MCF 10A (cell line): ENCODE data around the gene SIPA1. TPM values are rescaled to one million over a fixed set of nuclear protein-coding genes. Genes with fewer than 3 reads are reported as not detected.

ENCODE experiments used
- BruUV-seq: library from RNA; stranded (reverse); fragments of 400-500 nt; replicated peaks from 2 replicates; lab custom pipeline; 2021; lab: Mats Ljungman, UMichigan
- CTCF ChIA-PET: fragments of 300-600 bp; sonication (Branson Sonifier 250); formaldehyde crosslinking; extraction: SDS; loops from one replicate; lab custom pipeline; 2021; ENCODE audit warnings: antibody characterized with exemption, inconsistent platforms; lab: Yijun Ruan, JAX
- POLR2A ChIA-PET: fragments of 300-600, 350-650 bp; sonication (Branson Sonifier 250); formaldehyde crosslinking; extraction: SDS; loops from one replicate; lab custom pipeline; 2020; ENCODE audit warnings: antibody characterized with exemption, inconsistent platforms; lab: Yijun Ruan, JAX
- DNase-seq: peaks from one replicate; pipeline ENCODE4 v3.0.0-alpha.2; 2018; ENCODE audit not compliant: unreplicated experiment
- H3K27ac Mint-ChIP-seq: one replicate; pipeline ENCODE4 v1.8.0; 2022; ENCODE audit warnings: mild to moderate bottlenecking, low read depth, mixed read lengths; ENCODE audit not compliant: unreplicated experiment
- H3K27me3 Mint-ChIP-seq: one replicate; pipeline ENCODE4 v1.8.0; 2022; ENCODE audit warnings: mixed read lengths; ENCODE audit not compliant: insufficient read depth, unreplicated experiment
- H3K36me3 Mint-ChIP-seq: one replicate; pipeline ENCODE4 v1.8.0; 2022; ENCODE audit warnings: mild to moderate bottlenecking, moderate library complexity, mixed read lengths; ENCODE audit not compliant: insufficient read depth, unreplicated experiment
- H3K4me1 Mint-ChIP-seq: one replicate; pipeline ENCODE4 v1.8.0; 2022; ENCODE audit warnings: mixed read lengths; ENCODE audit not compliant: insufficient read depth, unreplicated experiment
- H3K4me3 Mint-ChIP-seq: one replicate; pipeline ENCODE4 v1.8.0; 2022; ENCODE audit warnings: mild to moderate bottlenecking, moderate library complexity, mixed read lengths; ENCODE audit not compliant: unreplicated experiment
- H3K9me3 Mint-ChIP-seq: one replicate; pipeline ENCODE4 v1.8.0; 2022; ENCODE audit warnings: mixed read lengths; ENCODE audit not compliant: unreplicated experiment
- CTCF ChIP-seq: fragments of 200-600 bp; IDR thresholded peaks from one replicate; pipeline ENCODE4 v1.8.0; 2022; ENCODE audit warnings: antibody characterized with exemption, mild to moderate bottlenecking; ENCODE audit not compliant: unreplicated experiment
- intact Hi-C: fragments of 100-400 bp; cut with micrococcal nuclease; formaldehyde crosslinking; loops from 2 replicates; pipeline ENCODE4 v1.14.1; 2022
- total RNA-seq: library from RNA; stranded (reverse); gene quantifications from 2 replicates; pipeline ENCODE4 v1.2.3, GENCODE V29; 2022

Gene SIPA1
- total RNA-seq, 1 experiment from 2014 or later = 4.9 TPM

- TF ChIP-seq CTCF = no peak
- ChIA-PET POLR2A (interaction anchor here (0.5 to 3.6 kb wide), 46 partner anchors 8 to 916 kb away, joined by 3 to 71 read pairs (median 4); partner anchors contain the start of genes BANF1, CCDC85B, CFL1 and DPF2), CTCF (interaction anchor here (0.5 to 1.2 kb wide), 10 partner anchors 9 to 1682 kb away, joined by 3 to 5 read pairs (median 3); partner anchors contain the start of gene KAT5)
- Mint-ChIP-seq H3K27me3 (no peaks in the 10 kb centered on the region), H3K36me3 (peaks cover 35% of the 10 kb centered on the region), H3K27ac (peak within 1 kb of the TSS; percentile 73), H3K4me3 (peak within 1 kb of the TSS; percentile 74), H3K4me1 (peaks cover 12% of the 10 kb centered on the region), H3K9me3 (no peaks in the 10 kb centered on the region)
- BruUV-seq = no TSS peak
- peak; percentile 91 for DNase-seq
- intact Hi-C loops = loop anchor here (5.0 kb wide), 1 partner anchor 254 kb away; the partner anchor contains the start of genes C11orf68 and DRAP1
These were observed 25.1 kb downstream of the SIPA1 start, which contains the start of gene RELA for GRCh38 chr11:65662799-65663638. Gene RELA (minus strand): TSS chr11:65662916. CDS start chr11:65662832, 84 bp downstream.

- Mint-ChIP-seq H3K4me3 (peak overlapping the region; percentile 74), H3K36me3 (peaks cover 29% of the 10 kb centered on the region), H3K27ac (peak overlapping the region; percentile 73), H3K27me3 (no peaks in the 10 kb centered on the region), H3K9me3 (no peaks in the 10 kb centered on the region), H3K4me1 (peaks cover 12% of the 10 kb centered on the region)
- no peak for TF ChIP-seq CTCF
- POLR2A ChIA-PET = interaction anchor here (0.8 to 3.6 kb wide), 20 partner anchors 7 to 256 kb away, joined by 3 to 71 read pairs (median 8); partner anchors contain the start of genes CCDC85B, CFL1, FAM89B and FIBP
- peak; percentile 50 for DNase-seq
- TSS peak; percentile 93 for BruUV-seq
- intact Hi-C loops = loop anchor here (5.0 kb wide), 1 partner anchor 254 kb away; the partner anchor contains the start of genes C11orf68 and DRAP1
- CTCF ChIA-PET = interaction anchor here (0.5 to 1.1 kb wide), 8 partner anchors 10 to 1681 kb away, joined by 3 read pairs; no protein-coding TSS in a partner anchor
These were observed 25.8 kb downstream of the SIPA1 start for GRCh38 chr11:65663639-65664200.

- POLR2A ChIA-PET = interaction anchor here (0.8 to 1.0 kb wide), 2 partner anchors 9 to 261 kb away, joined by 3 to 5 read pairs; partner anchors contain the start of gene RELA
- no peak for TF ChIP-seq CTCF
- Mint-ChIP-seq H3K4me1 (no peaks in the 10 kb centered on the region), H3K9me3 (no peaks in the 10 kb centered on the region), H3K36me3 (no peaks in the 10 kb centered on the region), H3K27me3 (no peaks in the 10 kb centered on the region), H3K4me3 (no peak overlapping the region), H3K27ac (no peak overlapping the region)
- intact Hi-C loops = no loop called here
- no TSS peak for BruUV-seq
- no peak for DNase-seq
- CTCF ChIA-PET = interaction anchor here (0.7 kb wide), 1 partner anchor 1449 kb away, joined by 3 read pairs; no protein-coding TSS in a partner anchor
These were observed 34.4 kb downstream of the SIPA1 start for GRCh38 chr11:65672180-65672860.
